Activated CD4-positive, alpha-beta T cell treated with anti-CD3 and anti-CD28 coated beads for 4 hours (primary cell): ENCODE data around the gene AASDH.
A peak's percentile ranks its signal among the peaks of the same experiment; 100 is the strongest.

Source experiments
- DNase-seq, 2 donors: peaks; one replicate each; pipeline ENCODE4 v3.0.0-alpha.2; 2020

The AASDH gene

DNA sequence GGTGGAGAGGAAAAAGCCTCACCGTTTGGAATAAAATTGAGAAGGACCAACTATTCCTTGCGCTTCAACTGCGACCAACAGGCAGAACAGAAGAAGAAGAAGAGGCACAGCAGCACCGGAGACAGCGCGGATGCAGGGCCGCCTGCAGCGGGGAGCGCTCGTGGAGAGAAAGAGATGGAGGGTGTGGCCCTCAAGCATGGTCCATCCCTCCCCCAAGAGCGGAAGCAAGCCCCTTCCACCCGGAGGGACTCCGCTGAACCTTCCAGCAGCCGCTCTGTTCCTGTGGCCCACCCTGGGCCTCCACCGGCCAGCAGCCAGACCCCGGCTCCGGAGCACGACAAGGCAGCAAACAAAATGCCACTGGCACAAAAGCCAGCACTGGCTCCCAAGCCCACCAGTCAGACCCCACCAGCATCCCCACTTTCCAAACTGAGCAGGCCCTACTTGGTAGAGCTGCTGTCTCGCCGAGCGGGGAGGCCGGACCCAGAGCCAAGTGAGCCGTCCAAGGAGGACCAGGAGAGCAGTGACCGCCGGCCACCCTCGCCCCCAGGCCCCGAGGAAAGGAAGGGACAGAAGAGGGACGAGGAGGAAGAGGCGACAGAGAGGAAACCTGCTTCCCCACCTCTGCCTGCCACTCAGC lies 71.2 kb downstream of the AASDH start:
- no peak for DNase-seq

- DNase-seq: no peak
Observed at GRCh38 chr4:56315543-56315942, 71.7 kb downstream of the AASDH start.

DNA sequence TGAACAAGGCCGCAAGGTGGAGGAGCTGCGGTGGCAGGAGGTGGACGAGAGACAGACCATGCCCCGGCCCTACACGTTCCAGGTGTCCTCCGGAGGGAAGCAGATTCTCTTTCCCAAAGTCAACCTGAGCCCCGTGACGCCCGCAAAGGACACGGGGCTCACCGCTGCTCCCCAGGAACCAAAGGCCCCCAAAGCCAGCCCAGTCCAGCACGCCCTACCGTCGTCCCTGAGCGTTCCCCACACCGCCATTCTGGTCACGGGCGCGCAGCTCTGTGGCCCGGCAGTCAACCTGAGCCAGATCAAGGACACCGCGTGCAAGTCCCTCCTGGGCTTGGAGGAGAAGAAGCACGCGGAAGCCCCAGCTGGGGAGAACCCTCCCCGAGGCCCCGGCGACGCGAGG lies 72.2 kb downstream of the AASDH start:
- no peak for DNase-seq

DNA sequence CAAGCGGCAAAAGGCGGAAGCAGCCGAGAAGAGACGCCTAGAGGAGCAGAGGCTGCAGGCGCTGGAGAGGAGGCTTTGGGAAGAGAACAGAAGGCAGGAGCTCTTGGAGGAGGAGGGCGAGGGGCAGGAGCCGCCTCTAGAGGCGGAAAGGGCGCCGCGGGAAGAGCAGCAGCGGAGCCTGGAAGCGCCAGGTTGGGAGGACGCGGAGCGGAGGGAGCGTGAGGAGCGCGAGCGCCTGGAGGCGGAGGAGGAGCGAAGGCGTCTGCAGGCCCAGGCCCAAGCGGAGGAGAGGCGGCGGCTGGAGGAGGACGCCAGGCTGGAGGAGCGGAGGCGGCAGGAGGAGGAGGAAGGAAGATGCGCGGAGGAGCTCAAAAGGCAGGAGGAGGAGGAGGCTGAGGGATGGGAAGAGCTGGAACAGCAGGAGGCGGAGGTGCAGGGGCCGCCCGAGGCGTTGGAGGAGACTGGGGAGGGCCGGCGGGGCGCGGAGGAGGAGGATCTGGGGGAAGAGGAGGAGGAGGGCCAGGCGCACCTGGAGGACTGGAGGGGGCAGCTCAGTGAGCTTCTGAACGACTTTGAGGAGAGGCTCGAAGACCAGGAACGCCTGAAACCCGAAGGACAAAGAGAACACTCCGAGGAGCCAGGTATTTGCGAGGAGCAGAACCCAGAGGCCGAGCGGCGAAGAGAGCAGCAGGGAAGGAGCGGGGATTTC lies 72.9 kb downstream of the AASDH start:
- no peak for DNase-seq

GRCh38 chr4:56313132-56313531 lies 74.2 kb downstream of the AASDH start:
- no peak for DNase-seq

DNA sequence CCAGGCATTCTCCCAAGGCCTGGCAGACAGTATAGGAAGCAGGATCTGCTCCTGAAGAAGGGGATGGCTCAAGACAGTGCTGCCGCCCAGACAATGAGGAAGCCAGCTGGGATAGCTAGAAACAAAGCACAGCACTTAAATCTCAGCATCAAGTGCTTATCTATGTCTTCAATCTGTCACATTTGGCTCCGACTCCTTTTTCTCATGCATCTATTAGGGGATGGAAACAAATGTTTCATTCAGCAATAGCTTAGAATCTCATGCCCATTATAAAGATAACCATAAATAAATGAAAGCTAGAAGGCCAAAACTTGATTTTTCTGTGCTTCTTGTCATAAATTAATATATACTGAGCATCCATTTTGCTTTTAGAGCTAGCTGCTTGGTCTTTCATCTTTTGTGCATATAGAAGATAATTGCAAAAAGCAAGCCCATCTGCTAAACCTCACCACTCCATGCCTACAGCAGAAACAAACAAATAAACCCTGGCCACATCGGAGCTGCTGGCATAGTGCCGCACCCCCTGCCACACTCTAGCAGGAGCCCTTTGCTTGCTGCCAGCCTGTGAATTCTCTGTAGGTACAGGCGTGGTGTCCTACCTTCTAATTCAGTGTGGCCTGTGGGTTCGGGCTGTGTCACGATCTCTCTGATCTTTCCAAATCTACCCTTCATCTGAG lies 75.9 kb downstream of the AASDH start:
- DNase-seq: no peak

GRCh38 chr4:56310401-56311125 lies 76.7 kb downstream of the AASDH start:
- DNase-seq: no peak

DNA sequence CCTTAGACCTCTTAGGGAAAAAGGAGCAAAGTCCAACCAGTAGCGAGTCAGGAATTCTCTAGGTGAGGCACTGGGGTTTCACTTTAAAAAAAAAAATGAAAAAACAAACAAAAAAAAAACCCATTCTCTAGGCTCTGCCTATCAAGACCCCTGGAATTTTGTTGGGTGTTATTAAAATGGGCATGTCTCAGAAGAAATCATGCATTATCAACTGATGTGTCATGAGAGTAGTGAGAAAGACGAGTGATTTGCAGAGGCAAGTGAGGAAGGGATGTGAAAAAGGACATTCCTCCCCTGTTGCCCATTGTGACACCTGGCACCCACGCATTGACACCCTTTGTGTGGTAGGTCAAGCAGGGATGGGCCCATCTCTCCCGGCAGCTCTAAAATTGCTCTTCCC lies 78.9 kb downstream of the AASDH start:
- DNase-seq: no peak

DNA sequence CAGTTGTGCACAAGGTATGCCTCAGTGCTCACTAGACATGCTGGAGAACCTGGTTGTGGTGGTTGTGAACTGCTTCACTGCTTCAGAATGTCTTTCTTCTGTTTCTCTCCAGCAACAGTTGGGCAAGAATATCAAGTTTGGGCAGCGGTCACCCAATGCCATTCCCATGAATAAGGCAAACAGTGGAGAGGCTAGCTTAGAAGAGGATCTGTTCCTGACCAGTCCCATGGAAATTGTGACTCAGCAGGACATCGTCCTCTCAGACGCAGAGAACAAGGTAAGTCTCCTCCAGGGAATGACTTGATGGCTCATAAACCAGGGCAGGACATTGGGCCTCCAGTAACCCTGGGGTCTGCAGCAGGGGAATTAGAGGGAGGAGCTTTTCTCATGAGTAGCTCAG lies 79.9 kb downstream of the AASDH start:
- no peak for DNase-seq

DNA sequence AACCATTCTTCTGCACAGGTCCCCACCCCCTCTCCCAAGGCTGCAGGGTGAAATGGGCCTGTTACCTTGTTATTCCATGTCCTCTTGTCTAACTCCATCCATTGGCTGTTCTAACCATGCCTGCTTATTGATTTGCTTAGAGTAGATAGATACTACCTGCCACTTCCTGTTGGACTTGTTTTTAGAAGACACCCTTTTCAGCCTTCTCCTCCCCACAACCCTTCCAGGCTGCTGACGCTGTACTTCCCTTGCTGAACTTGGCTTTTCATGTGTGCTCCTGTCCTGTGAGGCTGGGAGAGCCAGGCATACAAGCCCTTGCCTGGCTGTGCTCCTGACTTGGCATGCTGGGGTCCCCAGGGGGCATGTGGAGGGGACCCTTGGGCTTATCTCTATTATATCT lies 81.9 kb downstream of the AASDH start:
- DNase-seq: no peak

GRCh38 chr4:56303921-56304320 lies 83.4 kb downstream of the AASDH start:
- no peak for DNase-seq

GRCh38 chr4:56302760-56303159 lies 84.5 kb downstream of the AASDH start:
- no peak for DNase-seq

DNA sequence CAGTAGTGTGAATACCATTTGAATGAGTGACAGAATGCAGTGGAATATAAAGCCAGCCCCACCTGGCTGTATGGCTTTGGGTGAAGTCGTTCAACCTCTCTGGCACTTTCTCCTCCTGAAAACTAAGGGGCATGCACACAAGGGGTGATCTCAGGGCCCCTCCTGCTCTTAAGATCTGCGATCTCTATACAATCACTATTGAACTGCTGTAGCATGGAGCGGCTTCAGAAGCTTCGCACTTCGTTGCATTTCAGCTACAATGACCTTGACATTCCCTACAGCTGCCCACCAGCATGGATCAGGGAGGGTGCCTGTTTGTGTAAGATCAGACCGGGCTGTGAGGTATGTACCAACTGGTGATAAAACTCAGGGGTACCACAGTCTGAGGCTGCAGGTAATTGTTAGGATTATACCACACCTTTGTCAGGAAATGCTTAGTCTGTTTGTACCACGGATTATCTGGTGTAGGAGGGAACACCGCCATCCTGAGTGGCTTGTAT lies 85.2 kb downstream of the AASDH start:
- no peak for DNase-seq

GRCh38 chr4:56301181-56301996 lies 85.9 kb downstream of the AASDH start:
- DNase-seq: peak; percentile 53 to 66

DNA sequence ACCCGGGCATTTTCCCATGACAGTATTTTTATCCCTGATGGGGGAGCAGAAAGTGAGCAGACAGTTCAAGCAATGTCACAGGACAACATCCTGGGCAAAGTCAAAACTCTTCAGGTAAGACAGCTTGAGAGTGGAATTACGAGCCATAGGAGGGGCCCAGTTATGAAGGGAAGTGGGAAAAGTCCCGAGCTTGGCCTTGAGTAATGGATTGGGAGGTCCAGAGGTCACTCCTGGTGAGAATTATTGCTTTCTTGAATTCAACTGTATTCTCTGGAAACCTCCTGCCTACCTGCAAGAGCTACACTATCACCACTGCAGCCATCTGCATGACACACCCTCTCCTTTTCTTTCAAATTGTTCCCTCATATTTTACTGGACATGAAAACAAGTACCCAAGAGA lies 89.1 kb downstream of the AASDH start:
- DNase-seq: no peak

DNA sequence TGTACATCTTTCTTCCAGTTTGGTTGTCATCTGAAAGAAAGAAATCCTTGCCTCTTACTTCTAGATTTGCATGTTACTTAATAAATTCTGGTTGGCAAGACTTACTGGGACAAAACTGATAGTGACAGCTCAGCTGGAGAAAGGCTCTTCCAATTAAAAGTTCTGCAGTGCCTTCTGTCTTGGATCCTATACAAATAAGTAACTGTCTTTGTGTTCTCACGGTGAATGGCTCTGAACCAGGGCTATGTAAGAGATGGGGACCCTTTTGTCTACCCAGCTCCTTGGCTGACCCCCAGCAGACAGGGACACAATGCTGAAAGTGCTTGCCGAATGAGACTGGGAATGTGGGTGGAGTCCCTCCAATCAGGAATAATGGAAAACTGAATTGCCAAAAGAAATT lies 89.5 kb downstream of the AASDH start:
- no peak for DNase-seq

- DNase-seq: no peak
Observed at GRCh38 chr4:56296526-56296925, 90.8 kb downstream of the AASDH start.

GRCh38 chr4:56293121-56293520 lies 94.2 kb downstream of the AASDH start:
- no peak for DNase-seq

DNA sequence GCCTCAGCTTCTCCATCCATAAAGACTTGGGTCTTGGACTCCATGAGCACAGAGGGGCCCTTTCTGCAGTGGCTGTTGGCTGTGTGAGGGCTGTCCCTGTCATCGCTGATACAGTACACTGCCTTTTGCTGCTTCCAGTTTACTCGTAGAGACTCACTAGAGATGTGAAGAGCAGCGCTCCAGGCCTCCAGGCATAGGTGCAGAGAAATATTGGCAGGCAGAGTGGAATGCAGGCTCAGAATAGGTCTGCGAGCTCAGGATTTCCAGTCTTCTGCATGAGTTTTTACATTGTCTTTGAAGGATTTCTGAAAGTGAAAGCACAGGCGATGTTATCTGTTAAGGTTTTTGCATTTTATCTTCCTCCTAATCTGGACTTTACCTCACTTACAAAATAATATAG lies 97.4 kb downstream of the AASDH start:
- DNase-seq: no peak

DNA sequence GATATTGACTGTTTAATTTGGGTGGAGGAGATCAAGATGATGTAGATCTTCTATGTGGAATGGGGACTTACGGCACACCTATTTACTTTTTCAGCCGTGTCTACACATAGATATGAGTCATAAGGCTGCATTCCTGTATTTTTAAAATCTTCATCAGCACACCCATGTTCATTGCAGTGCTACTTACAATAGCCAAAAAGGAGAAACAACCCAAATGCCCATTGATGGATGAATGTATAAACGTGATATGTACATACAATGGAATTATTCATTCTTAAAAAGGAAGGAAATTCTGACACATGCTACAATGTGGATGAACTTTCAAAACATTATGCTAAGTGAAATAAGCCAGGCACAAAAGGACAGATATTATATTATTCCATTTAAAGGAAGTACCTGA lies 98.6 kb downstream of the AASDH start:
- no peak for DNase-seq
